ENCODE results near the gene LRP2BP. TPM values are rescaled to one million over a fixed set of nuclear protein-coding genes. Genes with fewer than 3 reads are reported as not detected.

LRP2BP gene
- total RNA-seq, 3 donors from 2014 or later (not counting 1 experiment from before 2014, with no cell fraction given): 1.7 to 2.4 (median 2.2) TPM

DNA sequence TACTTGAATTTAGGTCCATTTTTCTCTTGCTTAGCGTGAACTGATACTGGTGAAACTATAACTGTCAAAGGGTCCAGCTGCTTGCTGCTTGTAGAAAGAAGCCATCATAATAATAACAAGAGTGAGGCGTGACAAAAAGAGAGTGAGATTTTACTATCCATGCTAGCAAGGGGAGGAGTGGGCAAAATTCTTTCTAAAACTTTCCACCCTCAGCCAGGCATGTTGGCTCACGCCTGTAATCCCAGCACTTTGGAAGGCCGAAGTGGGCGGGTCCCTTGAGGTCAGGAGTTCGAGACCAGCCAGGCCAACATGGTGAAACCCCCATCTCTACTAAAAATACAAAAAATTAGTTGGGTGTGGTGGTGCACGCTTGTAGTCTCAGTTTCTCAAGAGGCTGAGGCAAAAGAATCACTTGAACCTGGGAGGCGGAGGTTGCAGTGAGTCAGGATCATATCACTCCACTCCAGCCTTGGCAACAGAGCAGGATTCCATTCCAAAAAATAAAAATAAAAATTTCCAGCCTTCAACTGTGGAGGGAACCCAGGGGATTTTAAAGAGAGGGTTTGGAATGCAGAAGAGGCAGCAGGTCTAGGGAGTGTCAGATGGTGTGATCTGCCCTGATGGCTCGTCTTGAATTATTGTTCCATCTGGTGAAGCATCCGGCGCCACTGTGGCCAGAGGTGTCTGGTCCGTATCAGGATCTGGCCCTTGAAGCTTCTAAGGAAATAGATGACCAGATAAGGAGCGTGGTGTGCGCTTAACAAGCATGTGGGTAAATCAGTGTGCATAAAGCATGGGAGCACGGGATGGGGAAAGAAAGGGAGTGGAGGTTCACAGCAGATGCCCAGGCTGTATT, 51.8 kb downstream of the LRP2BP start:
- Histone ChIP-seq H3K36me3 (ENCODE audit: control insufficient read depth, insufficient read depth, low read length) (peaks cover 10% of the 10 kb centered on the region), H3K4me1 (ENCODE audit: control insufficient read depth, insufficient read depth, low read length) (peaks cover 9% of the 10 kb centered on the region), H3K27ac (ENCODE audit: low read length) (no peak overlapping the region), H3K9me3 (ENCODE audit: control insufficient read depth, insufficient read depth, low read length) (no peaks in the 10 kb centered on the region), H3K4me3 (ENCODE audit: low read length) (no peak overlapping the region), H3K27me3 (ENCODE audit: control insufficient read depth, insufficient read depth, low read length) (no peaks in the 10 kb centered on the region)
- intact Hi-C loops (cut with micrococcal nuclease): no loop called here
- Mint-ChIP-seq H3K9me3 (no peaks in the 10 kb centered on the region), H3K27ac (peak overlapping the region in 1 of 2 donors; percentile 31), H3K4me1 (peaks cover 9 to 13% of the 10 kb centered on the region in 2 donors), H3K36me3 (peaks cover 15% of the 10 kb centered on the region), H3K27me3 (ENCODE audit: low read depth in 2 of 2) (no peaks in the 10 kb centered on the region), H3K4me3 (no peak overlapping the region)
- WGBS (ENCODE audit: insufficient coverage): 80% methylated on average over 12 of the region's 15 CpGs
- no peak for TF ChIP-seq CTCF (IDR thresholded peaks at IDR 0.05)
- DNase-seq (no peak), ATAC-seq (no peak)

- H3K4me1 Mint-ChIP-seq: peaks cover 9 to 13% of the 10 kb centered on the region in 2 donors
- no peak overlapping the region for H3K27ac Mint-ChIP-seq
- peaks cover 4% of the 10 kb centered on the region for H3K36me3 ChIP-seq (ENCODE audit: control insufficient read depth, insufficient read depth, low read length)
These were observed 53.9 kb downstream of the LRP2BP start for GRCh38 chr4:185341841-185342240.

DNA sequence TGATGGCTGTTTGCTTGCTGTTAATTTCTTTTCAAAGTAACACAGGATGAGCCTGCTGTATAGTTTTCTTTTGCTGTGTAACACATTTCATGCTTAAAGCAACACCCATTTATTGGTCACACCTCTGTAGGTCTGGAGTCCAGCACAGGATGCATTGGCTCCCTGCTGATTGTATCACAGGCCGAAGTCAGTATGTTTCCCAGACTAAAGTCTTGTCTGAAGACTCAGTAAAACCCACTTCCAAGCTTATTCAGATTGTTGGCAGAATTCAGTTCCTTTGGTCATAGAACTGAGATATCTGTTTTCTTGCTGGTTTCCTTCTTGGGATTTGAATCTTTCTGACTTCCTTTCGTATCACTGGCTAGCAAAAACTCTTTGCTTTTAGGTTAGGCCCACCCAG, 54.3 kb downstream of the LRP2BP start:
- WGBS (ENCODE audit: insufficient coverage): 85% methylated on average over 1 of the region's 2 CpGs
- Mint-ChIP-seq H3K4me1 (peaks cover 9 to 13% of the 10 kb centered on the region in 2 donors), H3K4me3 (no peak overlapping the region), H3K36me3 (peaks cover 14% of the 10 kb centered on the region), H3K9me3 (no peaks in the 10 kb centered on the region), H3K27me3 (ENCODE audit: low read depth in 2 of 2) (no peaks in the 10 kb centered on the region), H3K27ac (no peak overlapping the region)
- Histone ChIP-seq H3K4me1 (ENCODE audit: control insufficient read depth, insufficient read depth, low read length) (peaks cover 9% of the 10 kb centered on the region), H3K27ac (ENCODE audit: low read length) (no peak overlapping the region), H3K27me3 (ENCODE audit: control insufficient read depth, insufficient read depth, low read length) (no peaks in the 10 kb centered on the region), H3K9me3 (ENCODE audit: control insufficient read depth, insufficient read depth, low read length) (no peaks in the 10 kb centered on the region), H3K4me3 (ENCODE audit: low read length) (no peak overlapping the region), H3K36me3 (ENCODE audit: control insufficient read depth, insufficient read depth, low read length) (peaks cover 4% of the 10 kb centered on the region)
- DNase-seq: no peak
- intact Hi-C loops (cut with micrococcal nuclease): no loop called here
- no peak for TF ChIP-seq CTCF (IDR thresholded peaks at IDR 0.05)
- ATAC-seq: peak in 1 of 3 donors; percentile 48

More at GRCh38 chr4:185341841-185342240, 53.9 kb downstream of the LRP2BP start:
- WGBS (ENCODE audit: insufficient coverage): 74% methylated on average over 5 of the region's 6 CpGs
- no peaks in the 10 kb centered on the region for H3K27me3 Mint-ChIP-seq (ENCODE audit: low read depth in 2 of 2)
- H3K4me3 Mint-ChIP-seq: no peak overlapping the region
- no peak overlapping the region for H3K27ac ChIP-seq (ENCODE audit: low read length)
- no peak for TF ChIP-seq CTCF (IDR thresholded peaks at IDR 0.05)
- intact Hi-C loops (cut with micrococcal nuclease): no loop called here
- no peak overlapping the region for H3K4me3 ChIP-seq (ENCODE audit: low read length)
- peaks cover 9% of the 10 kb centered on the region for H3K4me1 ChIP-seq (ENCODE audit: control insufficient read depth, insufficient read depth, low read length)
- no peaks in the 10 kb centered on the region for H3K9me3 ChIP-seq (ENCODE audit: control insufficient read depth, insufficient read depth, low read length)
- ATAC-seq (peak in 1 of 3 donors; percentile 44), DNase-seq (no peak)
- H3K36me3 Mint-ChIP-seq: peaks cover 14% of the 10 kb centered on the region
- H3K27me3 ChIP-seq (ENCODE audit: control insufficient read depth, insufficient read depth, low read length): no peaks in the 10 kb centered on the region
- no peaks in the 10 kb centered on the region for H3K9me3 Mint-ChIP-seq

Data from natural killer cell (primary cell).